HG03342 (cell line): Measurements from ENCODE around the gene IPO4.
A peak's percentile ranks its signal among the peaks of the same experiment; 100 is the strongest.
"Not testable (repeated sequence)": the region's sequence is repeated elsewhere in the genome, so short reads cannot be mapped to it uniquely, and the experiment has no call there.

ENCODE experiments used
- ATAC-seq: cut with Tn5 transposase; IDR thresholded peaks from one replicate; pipeline ENCODE4 v1.9.1; 2021; ENCODE audit warnings: mild to moderate bottlenecking, moderate library complexity; ENCODE audit not compliant: unreplicated experiment

The IPO4 gene

DNA sequence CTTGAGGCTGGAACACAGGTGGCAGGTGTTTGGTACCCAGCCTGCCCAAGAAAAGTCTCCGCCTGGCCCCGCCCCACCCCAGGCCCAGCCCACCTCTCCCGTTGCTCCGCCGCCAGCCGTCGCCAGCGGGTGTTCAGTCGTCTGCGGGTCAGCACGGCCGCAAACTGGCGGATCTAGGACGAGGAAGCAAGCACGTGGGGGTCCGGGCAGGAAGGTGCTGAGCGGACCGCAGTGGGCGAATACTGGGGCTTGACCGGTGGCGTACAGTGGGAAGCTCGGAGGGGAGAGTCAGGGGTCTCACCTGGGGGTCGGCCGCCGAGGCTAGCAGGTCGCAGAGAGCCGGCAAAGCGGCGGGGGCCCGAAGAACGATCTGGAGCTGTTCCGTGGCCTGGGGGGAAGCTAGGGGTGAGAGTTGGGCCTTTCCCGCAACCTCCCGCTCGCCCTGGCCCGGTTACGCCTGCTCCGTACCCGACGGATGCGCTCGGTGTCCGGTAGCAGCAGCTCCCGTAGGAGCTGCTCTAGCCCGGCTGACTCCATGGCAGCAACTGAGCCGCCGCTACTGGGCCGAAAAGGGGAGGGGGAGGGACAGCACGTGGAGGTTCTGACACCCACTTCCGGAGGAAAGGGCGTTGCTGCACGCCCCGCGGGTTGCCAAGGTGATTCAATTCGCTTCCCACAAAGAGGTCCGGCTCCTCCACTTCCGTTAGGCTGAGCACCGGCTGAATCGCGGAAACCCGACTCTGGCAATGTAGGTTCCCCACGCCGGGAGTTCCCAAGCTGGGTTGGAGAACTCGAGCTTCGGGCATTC is at the start of gene IPO4:
Gene IPO4 (minus strand): TSS at position 566 of the 808 bp plus-strand sequence. CDS start 29 bp downstream, at position 537.
- peak; percentile 88 for ATAC-seq

- ATAC-seq = no peak
Measured at GRCh38 chr14:24238123-24238522, 49.5 kb upstream of the IPO4 start.

- no peak for ATAC-seq
Measured at GRCh38 chr14:24237463-24237955, 48.9 kb upstream of the IPO4 start.

GRCh38 chr14:24236689-24237462 is 48.3 kb upstream of the IPO4 start:
- ATAC-seq = no peak

DNA sequence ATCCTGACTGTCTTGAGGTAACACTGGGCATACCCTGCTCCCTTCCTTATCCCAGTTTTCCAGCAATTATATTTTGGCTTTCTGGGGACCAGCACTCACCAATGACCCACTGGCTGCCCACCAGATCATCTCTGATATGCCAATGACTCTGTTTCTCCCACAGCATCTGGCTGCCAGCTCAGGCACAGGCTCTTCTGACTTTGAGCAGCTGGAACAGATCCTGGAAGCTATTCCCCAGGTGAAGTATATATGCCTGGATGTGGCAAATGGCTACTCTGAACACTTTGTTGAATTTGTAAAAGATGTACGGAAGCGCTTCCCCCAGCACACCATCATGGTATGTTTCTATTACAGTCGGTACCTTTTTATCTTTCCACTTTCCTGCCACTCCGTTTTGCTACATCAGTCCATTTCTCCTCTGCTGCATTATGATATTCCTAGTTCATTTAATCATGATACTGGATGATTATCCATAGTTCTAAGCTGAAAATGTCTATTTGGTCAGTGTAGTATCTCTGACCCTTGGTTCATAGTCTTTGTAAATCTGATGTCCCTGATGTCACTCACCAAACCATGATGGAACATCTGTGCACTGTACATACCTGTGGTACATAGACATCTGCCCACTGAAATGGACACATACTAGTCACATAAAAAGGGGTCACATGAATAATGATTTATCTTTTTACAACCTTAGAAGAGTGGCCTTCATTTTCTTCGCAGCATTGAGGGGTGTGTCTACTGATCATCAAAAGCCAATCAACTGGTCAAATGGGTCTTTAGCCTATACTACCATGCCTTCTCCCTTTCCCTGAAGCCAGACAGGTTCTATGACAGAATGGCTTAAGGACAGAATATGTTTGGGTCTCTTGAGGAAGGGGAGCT is 47.4 kb upstream of the IPO4 start:
- ATAC-seq = no peak

DNA sequence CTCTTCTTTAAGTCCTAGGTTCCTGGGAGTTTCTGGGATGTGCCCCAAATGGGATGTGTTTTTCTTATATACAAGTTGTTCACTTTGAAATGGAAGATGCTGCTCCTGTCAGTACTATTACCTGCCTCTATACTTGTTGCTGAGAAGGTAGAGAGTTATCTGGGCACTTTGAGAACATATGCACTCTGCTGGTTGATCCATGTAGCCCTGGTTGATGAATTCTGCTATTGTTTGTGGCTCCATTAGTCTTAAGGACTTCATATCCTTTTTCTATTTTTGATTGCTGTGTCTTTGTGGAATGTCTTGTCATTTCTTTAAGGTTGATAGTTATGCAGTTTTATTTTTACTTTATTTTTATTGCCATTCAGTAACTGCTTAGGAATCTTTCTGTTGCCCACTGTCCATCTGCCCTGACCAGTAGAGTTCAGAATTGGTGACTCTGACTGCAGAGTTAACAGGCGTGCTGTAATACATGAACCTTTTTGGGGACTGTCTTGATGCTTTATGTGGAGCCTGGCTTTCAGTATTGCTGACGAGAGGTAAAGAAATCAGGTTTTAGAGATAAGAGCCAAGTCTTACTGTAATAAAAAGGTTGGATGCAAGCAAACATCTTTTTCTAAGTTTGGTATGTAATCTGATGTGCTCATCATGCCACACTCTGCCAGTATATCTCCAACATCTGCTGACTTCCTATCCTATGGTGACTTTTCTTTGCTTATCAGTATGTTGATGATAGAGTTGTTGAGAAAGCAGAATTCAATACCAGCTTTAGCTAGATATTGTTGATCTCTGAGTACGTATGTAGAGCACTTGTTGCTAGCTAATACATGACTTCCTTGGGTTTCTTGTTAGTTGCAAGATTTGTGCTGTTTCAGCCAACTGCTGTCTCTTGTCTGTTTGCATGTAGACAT is 45.7 kb upstream of the IPO4 start:
- no peak for ATAC-seq

GRCh38 chr14:24233538-24233866 is 44.9 kb upstream of the IPO4 start:
- no peak for ATAC-seq

DNA sequence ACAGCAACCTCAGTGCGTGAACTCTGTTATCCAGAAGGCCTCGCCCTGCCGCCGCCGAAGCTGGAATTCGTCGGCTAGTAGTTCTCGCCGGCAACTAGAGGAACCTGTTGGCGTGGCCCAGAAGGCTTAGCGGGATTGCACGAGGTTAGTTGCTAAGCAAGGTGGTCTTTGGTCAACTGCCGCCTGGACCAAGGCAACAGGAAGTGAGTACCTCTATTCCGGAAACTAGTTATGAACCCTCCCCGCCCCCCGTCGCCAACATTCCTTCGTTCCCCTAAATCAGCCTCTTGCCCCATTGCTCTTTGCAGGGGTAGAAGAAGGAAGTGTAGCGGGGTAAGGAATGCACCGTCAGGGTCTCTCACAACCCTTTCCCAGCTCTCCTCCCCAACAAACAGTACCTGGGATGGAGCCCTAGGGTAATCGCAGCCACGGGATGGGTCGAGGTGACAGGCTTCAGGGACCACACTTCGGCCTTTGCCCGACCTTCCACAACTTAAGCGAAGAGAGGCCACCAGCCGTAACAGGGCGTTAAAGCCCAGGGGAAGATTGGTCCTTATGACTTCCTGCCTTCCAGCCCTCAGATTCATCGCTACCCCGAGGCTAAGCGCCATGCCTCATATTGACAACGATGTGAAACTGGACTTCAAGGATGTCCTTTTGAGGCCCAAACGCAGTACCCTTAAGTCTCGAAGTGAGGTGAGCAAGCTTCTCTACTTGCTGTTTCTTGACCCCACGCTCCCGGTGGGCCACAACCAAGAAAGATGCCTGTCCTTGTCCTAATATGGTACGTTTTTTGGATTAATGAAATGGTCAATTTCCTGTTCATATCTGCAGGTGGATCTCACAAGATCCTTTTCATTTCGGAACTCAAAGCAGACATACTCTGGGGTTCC is 44.3 kb upstream of the IPO4 start, which contains the start of gene GMPR2:
Gene GMPR2 (plus strand): TSS at position 285 of the 893 bp plus-strand sequence. CDS start 325 bp downstream, at position 610.
- ATAC-seq = peak; percentile 49

DNA sequence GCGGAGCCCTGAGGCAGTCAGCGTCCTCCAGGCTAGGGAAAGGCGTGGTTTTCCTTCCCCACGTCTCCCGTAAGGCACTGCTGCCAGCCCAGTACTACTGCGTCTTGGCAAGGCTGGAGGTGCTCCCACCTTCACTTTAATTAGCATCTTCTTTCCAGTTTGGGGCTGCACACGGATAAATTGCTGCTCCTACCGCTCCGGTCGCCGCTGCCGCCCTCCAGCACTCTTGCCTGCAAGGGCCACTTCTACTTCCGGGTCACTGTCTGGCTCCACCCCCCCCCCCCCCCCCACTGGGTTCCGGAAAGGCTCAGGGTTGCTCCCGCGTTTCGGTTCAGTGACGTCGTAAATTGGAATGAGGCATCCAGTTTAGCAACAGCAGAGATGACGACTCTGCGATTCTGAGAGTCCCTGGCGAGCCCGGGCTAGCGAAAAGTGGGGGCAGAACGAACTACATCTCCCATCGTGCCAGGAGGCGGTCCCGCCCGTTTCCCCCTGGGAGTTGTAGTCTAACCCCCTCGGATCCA is 43.6 kb upstream of the IPO4 start, which contains the start of gene NEDD8:
Gene NEDD8 (minus strand): TSS at position 247 of the 524 bp plus-strand sequence. CDS start 100 bp downstream, at position 147.
- peak; percentile 63 for ATAC-seq

- ATAC-seq = peak; percentile 7
Measured at GRCh38 chr14:24231263-24232120, 42.9 kb upstream of the IPO4 start.

GRCh38 chr14:24228902-24229301 is 40.3 kb upstream of the IPO4 start:
- ATAC-seq = no peak

DNA sequence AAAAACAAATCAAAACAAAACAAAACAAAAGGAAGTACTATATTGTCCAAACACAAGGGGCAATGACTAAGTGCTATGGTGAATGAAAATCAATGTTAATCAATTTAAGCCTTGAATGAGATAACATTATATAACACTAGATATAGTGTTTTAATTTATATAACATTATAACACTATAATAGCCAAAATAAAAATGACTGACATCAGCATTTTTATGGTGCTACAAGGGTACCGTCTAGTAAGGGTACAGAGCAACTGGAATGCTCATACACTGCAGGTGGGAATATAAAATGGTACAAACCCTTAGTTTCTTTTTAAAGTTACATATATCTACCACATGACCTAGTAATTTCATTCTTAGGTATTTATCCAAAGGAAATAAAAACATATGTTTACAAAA is 37.9 kb upstream of the IPO4 start:
- no peak for ATAC-seq

- no peak for ATAC-seq
Measured at GRCh38 chr14:24224618-24225071, 36.0 kb upstream of the IPO4 start.

GRCh38 chr14:24222987-24223386 is 34.4 kb upstream of the IPO4 start:
- not testable (repeated sequence) for ATAC-seq

GRCh38 chr14:24219521-24219920 is 30.9 kb upstream of the IPO4 start:
- no peak for ATAC-seq

GRCh38 chr14:24219080-24219479 is 30.5 kb upstream of the IPO4 start:
- no peak for ATAC-seq

DNA sequence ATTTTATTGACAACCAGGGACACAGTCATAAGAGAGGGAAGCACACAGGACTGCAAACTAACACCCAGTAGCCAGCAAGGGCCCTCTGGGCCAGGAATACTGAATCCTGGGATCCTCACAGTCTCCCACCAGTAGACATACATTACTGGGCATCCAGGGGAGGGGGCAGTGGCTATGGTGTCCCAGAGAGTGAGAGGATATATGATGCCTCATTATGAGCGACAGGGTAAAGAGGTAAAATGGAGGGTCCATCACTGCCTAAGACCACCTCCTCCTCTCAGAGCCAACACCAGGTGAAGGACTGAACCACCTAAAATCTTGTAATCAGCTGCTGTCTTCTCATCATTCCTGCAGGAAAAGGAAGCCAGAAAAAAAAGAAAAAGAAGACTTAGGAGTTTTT is 28.3 kb upstream of the IPO4 start:
- ATAC-seq = not testable (repeated sequence)
